Measurements from ENCODE around the gene TNF.
A peak's percentile ranks its signal among the peaks of the same experiment; 100 is the strongest.

Gene TNF

GRCh38 chr6:31556307-31556706 lies 19.1 kb upstream of the TNF start:
- DNase-seq (ENCODE audit: low spot score), result no peak
- no peak for TF ChIP-seq CTCF (IDR thresholded peaks at IDR 0.05)
- Histone ChIP-seq H3K27ac (no peak overlapping the region), H3K4me3 (no peak overlapping the region)

- H3K27ac ChIP-seq, result peak overlapping the region in 1 of 2 donors; percentile 70
- TF ChIP-seq CTCF (IDR thresholded peaks at IDR 0.05), result no peak
- H3K4me3 ChIP-seq, result no peak overlapping the region
- no peak for DNase-seq (ENCODE audit: low spot score)
Observed at GRCh38 chr6:31557443-31558317, 17.7 kb upstream of the TNF start.

GRCh38 chr6:31558318-31558625 lies 17.1 kb upstream of the TNF start:
- H3K4me3 ChIP-seq, result no peak overlapping the region
- TF ChIP-seq CTCF (IDR thresholded peaks at IDR 0.05), result no peak
- DNase-seq (ENCODE audit: low spot score), result no peak
- peak overlapping the region in 1 of 2 donors; percentile 70 for H3K27ac ChIP-seq

GRCh38 chr6:31558631-31559500 lies 16.5 kb upstream of the TNF start:
- peak overlapping the region in 1 of 2 donors; percentile 70 for H3K27ac ChIP-seq
- TF ChIP-seq CTCF (IDR thresholded peaks at IDR 0.05), result no peak
- no peak for DNase-seq (ENCODE audit: low spot score)
- H3K4me3 ChIP-seq, result no peak overlapping the region

GRCh38 chr6:31559606-31559957 lies 15.8 kb upstream of the TNF start:
- peak overlapping the region in 1 of 2 donors; percentile 70 for H3K27ac ChIP-seq
- no peak overlapping the region for H3K4me3 ChIP-seq
- DNase-seq (ENCODE audit: low spot score), result no peak
- no peak for TF ChIP-seq CTCF (IDR thresholded peaks at IDR 0.05)

- Histone ChIP-seq H3K27ac (peak overlapping the region in 1 of 2 donors; percentile 70), H3K4me3 (no peak overlapping the region)
- no peak for TF ChIP-seq CTCF (IDR thresholded peaks at IDR 0.05)
- no peak for DNase-seq (ENCODE audit: low spot score)
Observed at GRCh38 chr6:31559958-31560696, 15.2 kb upstream of the TNF start.

Measured in coronary artery (tissue), 2 donors.